PC-3 (cell line): ENCODE results near the gene ST14. TPM values are rescaled to one million over a fixed set of nuclear protein-coding genes. Genes with fewer than 3 reads are reported as not detected.

ENCODE experiments used
- ATAC-seq: fragments of 200-7000 bp; cut with Tn5 transposase; 2 replicates; pipeline ENCODE4 v1.9.1; 2020; ENCODE audit warnings: mild to moderate bottlenecking, moderate library complexity
- BruUV-seq: library from RNA; stranded (reverse); fragments of 400-500 nt; replicated peaks from 2 replicates; lab custom pipeline; 2021; lab: Mats Ljungman, UMichigan
- CTCF ChIA-PET: fragments of 300-600 bp; sonication (Branson Sonifier 250); formaldehyde crosslinking; loops from one replicate; lab custom pipeline; 2022; ENCODE audit warnings: antibody characterized with exemption; lab: Charles Lee
- POLR2A ChIA-PET: fragments of 300-600 bp; sonication (Branson Sonifier 250); formaldehyde crosslinking; loops from one replicate; lab custom pipeline; 2022; ENCODE audit warnings: antibody characterized with exemption; ENCODE audit not compliant: unreplicated experiment; lab: Charles Lee
- DNase-seq: peaks from one replicate; pipeline ENCODE4 v3.0.0-alpha.2; 2015
- H2AFZ ChIP-seq: fragments of 300-600 bp; sonication (generic); 2 replicates; pipeline ENCODE4 v1.6.0; 2016; ENCODE audit warnings: antibody characterized with exemption, low read length
- H3F3A ChIP-seq: fragments of 300-600 bp; sonication (generic); one replicate; pipeline ENCODE4 v1.6.0; 2017; ENCODE audit warnings: antibody characterized with exemption, low read length, control low read depth, mild to moderate bottlenecking; ENCODE audit not compliant: unreplicated experiment
- H3K27ac ChIP-seq: fragments of 300-600 bp; sonication (generic); 2 replicates; pipeline ENCODE4 v1.5.1; 2016; ENCODE audit warnings: mild to moderate bottlenecking, low read length
- H3K27me3 ChIP-seq: fragments of 300-600 bp; sonication (generic); 2 replicates; pipeline ENCODE4 v1.6.1; 2016; ENCODE audit warnings: low read length, mixed read lengths
- H3K36me3 ChIP-seq: fragments of 300-600 bp; sonication (generic); 2 replicates; pipeline ENCODE4 v1.6.1; 2016; ENCODE audit warnings: low read depth, mixed run types, low read length, mixed read lengths
- H3K4me1 ChIP-seq: fragments of 300-600 bp; sonication (generic); 2 replicates; pipeline ENCODE4 v1.5.1; 2016; ENCODE audit warnings: low read length; ENCODE audit not compliant: insufficient read depth
- H3K4me2 ChIP-seq: fragments of 300-600 bp; sonication (generic); 2 replicates; pipeline ENCODE4 v1.6.0; 2016; ENCODE audit warnings: low read length
- H3K4me3 ChIP-seq: fragments of 300-600 bp; sonication (generic); 2 replicates; pipeline ENCODE4 v1.5.1; 2016; ENCODE audit warnings: mild to moderate bottlenecking, low read length, mixed read lengths
- H3K79me2 ChIP-seq: fragments of 300-600 bp; sonication (generic); 2 replicates; pipeline ENCODE4 v1.6.1; 2017; ENCODE audit warnings: low read length, mixed read lengths
- H3K9ac ChIP-seq: fragments of 300-600 bp; sonication (generic); 2 replicates; pipeline ENCODE4 v1.6.0; 2016; ENCODE audit warnings: mild to moderate bottlenecking, low read length
- H3K9me2 ChIP-seq: fragments of 300-600 bp; sonication (generic); replicated peaks from 2 replicates; pipeline ENCODE4 v1.6.1; 2016; ENCODE audit warnings: mixed run types, low read length, mixed read lengths
- H3K9me3 ChIP-seq: fragments of 300-600 bp; sonication (generic); 2 replicates; pipeline ENCODE4 v1.6.1; 2016; ENCODE audit warnings: low read length, mixed read lengths
- H4K20me1 ChIP-seq: fragments of 300-600 bp; sonication (generic); 2 replicates; pipeline ENCODE4 v1.6.1; 2016; ENCODE audit warnings: low read length, mixed read lengths
- EZH2 ChIP-seq: fragments of 300-600 bp; sonication (generic); IDR thresholded peaks from one replicate; pipeline ENCODE4 v1.6.1; 2017; ENCODE audit warnings: antibody characterized with exemption, mild to moderate bottlenecking, low read length; ENCODE audit not compliant: unreplicated experiment
- EZH2phosphoT487 ChIP-seq: fragments of 300-600 bp; sonication (generic); IDR thresholded peaks from 2 replicates; pipeline ENCODE4 v1.6.1; 2018; ENCODE audit warnings: mild to moderate bottlenecking, antibody characterized with exemption, low read length, borderline replicate concordance
- intact Hi-C: fragments of 100-400 bp; cut with micrococcal nuclease; formaldehyde crosslinking; loops from 2 replicates; pipeline ENCODE4 v1.9.0; 2023
- total RNA-seq: library from RNA; depleted of rRNA; stranded (reverse); fragments of >200 nt; gene quantifications from 2 replicates; pipeline ENCODE4 v1.2.3, GENCODE V29; 2014
- TF ChIP-seq, protein P1 (sequence below): fragments of 300-600 bp; sonication (generic); conservative IDR thresholded peaks from 2 replicates; pipeline ENCODE4 v1.5.1; 2017; ENCODE audit warnings: antibody characterized with exemption, low read depth, mild to moderate bottlenecking, low read length

The ST14 gene
- total RNA-seq, 1 experiment from 2014 or later: 231 TPM

DNA sequence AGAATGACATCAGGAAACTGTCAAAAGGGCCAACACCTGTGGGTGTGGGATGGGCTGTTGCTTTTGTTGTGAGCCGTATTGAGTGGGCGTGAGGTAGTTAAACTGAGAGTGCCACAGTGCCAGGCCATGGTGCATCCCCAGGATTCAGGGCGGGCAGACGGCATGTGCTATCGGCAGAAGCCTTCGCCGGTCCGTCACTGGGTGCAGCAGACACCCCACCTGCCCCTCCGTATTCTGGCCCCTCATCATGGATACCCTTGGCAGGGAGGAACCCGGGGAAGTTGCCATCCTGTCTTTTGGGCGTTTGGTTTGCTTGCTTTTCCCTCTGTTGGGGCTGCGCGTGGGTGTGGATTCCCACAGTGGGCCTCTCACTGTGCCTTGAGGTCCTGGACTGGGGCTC lies 27.5 kb downstream of the ST14 start:
- DNase-seq (no peak), ATAC-seq (no peak)
- H3K27ac ChIP-seq: no peak overlapping the region
- no peaks in the 10 kb centered on the region for H3F3A ChIP-seq
- no peaks in the 10 kb centered on the region for H3K27me3 ChIP-seq
- H3K9ac ChIP-seq: no peak overlapping the region
- no peak overlapping the region for H3K4me3 ChIP-seq
- H3K4me2 ChIP-seq: no peak overlapping the region
- POLR2A ChIA-PET: no interaction called here
- TF ChIP-seq, protein P1, sequence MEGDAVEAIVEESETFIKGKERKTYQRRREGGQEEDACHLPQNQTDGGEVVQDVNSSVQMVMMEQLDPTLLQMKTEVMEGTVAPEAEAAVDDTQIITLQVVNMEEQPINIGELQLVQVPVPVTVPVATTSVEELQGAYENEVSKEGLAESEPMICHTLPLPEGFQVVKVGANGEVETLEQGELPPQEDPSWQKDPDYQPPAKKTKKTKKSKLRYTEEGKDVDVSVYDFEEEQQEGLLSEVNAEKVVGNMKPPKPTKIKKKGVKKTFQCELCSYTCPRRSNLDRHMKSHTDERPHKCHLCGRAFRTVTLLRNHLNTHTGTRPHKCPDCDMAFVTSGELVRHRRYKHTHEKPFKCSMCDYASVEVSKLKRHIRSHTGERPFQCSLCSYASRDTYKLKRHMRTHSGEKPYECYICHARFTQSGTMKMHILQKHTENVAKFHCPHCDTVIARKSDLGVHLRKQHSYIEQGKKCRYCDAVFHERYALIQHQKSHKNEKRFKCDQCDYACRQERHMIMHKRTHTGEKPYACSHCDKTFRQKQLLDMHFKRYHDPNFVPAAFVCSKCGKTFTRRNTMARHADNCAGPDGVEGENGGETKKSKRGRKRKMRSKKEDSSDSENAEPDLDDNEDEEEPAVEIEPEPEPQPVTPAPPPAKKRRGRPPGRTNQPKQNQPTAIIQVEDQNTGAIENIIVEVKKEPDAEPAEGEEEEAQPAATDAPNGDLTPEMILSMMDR: no peak
- no peak for TF ChIP-seq EZH2phosphoT487
- TF ChIP-seq EZH2: no peak
- H3K9me3 ChIP-seq: no peaks in the 10 kb centered on the region
- H4K20me1 ChIP-seq: peaks cover 11% of the 10 kb centered on the region
- intact Hi-C loops: no loop called here
- no peak overlapping the region for H2AFZ ChIP-seq
- CTCF ChIA-PET: no interaction called here
- BruUV-seq: no TSS peak
- H3K4me1 ChIP-seq: peaks cover 4% of the 10 kb centered on the region
- peaks cover 8% of the 10 kb centered on the region for H3K36me3 ChIP-seq
- H3K9me2 ChIP-seq: no peaks in the 10 kb centered on the region
- H3K79me2 ChIP-seq: peaks cover 60% of the 10 kb centered on the region

GRCh38 chr11:130188047-130188446 lies 28.5 kb downstream of the ST14 start:
- CTCF ChIA-PET: no interaction called here
- H4K20me1 ChIP-seq: 0 out of 2 replicates have a peak, but pooled peaks cover 8% of the 10 kb centered on the region
- POLR2A ChIA-PET: no interaction called here
- H3K27ac ChIP-seq: no peak overlapping the region
- intact Hi-C loops: no loop called here
- no peaks in the 10 kb centered on the region for H3K9me2 ChIP-seq
- H3K4me2 ChIP-seq: no peak overlapping the region
- H3K27me3 ChIP-seq: no peaks in the 10 kb centered on the region
- H3F3A ChIP-seq: no peaks in the 10 kb centered on the region
- TF ChIP-seq EZH2 (no peak), EZH2phosphoT487 (no peak)
- TF ChIP-seq, protein P1: no peak
- H2AFZ ChIP-seq: no peak overlapping the region
- H3K9me3 ChIP-seq: no peaks in the 10 kb centered on the region
- DNase-seq (no peak), ATAC-seq (no peak)
- no TSS peak for BruUV-seq
- peaks cover 50% of the 10 kb centered on the region for H3K79me2 ChIP-seq
- H3K4me1 ChIP-seq: no peaks in the 10 kb centered on the region
- H3K4me3 ChIP-seq: no peak overlapping the region
- no peak overlapping the region for H3K9ac ChIP-seq
- H3K36me3 ChIP-seq: peaks cover 8% of the 10 kb centered on the region

DNA sequence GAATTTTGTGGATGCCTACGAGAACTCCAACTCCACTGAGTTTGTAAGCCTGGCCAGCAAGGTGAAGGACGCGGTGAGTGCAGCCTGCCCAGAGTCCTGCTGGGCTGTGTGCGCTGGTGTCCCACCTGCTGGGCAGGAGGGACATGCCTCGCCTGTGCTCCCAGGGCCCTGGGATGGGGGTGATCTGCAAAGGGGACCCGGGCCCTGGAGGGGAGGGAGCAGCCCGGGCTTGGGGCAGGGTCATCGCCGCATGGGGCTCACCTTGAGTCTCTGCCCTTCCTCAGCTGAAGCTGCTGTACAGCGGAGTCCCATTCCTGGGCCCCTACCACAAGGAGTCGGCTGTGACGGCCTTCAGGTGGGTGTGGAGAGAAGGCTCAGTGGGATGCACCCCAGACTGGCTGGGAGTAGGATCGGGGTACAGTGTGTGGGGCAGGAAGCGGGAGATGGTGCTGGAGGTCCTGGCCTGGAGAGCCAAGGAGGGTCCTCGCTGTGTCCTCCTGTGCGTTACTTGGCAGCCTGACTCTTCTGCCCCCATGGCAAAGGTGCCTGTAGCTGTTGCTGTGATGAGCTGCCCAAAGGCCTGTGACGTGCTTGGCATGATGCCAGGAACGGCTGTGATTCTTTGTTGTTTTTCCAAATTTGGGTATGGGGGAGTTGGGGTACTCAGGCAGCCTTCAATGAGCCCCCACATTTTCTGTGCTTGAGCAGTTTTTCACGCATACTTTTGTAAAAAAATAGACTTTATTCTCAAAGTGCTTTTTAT lies 29.2 kb downstream of the ST14 start:
- Histone ChIP-seq H4K20me1 (0 out of 2 replicates have a peak, but pooled peaks cover 8% of the 10 kb centered on the region), H3K27me3 (no peaks in the 10 kb centered on the region), H3K9ac (no peak overlapping the region), H3K27ac (no peak overlapping the region), H3K4me3 (no peak overlapping the region), H3K9me2 (no peaks in the 10 kb centered on the region), H3F3A (no peaks in the 10 kb centered on the region), H3K36me3 (peaks cover 7% of the 10 kb centered on the region), H3K4me2 (no peak overlapping the region), H3K4me1 (no peaks in the 10 kb centered on the region), H3K9me3 (no peaks in the 10 kb centered on the region), H2AFZ (no peak overlapping the region), H3K79me2 (peaks cover 43% of the 10 kb centered on the region)
- POLR2A ChIA-PET: no interaction called here
- intact Hi-C loops: no loop called here
- DNase-seq (no peak), ATAC-seq (no peak)
- no TSS peak for BruUV-seq
- TF ChIP-seq EZH2phosphoT487 (no peak), EZH2 (no peak)
- TF ChIP-seq, protein P1: no peak
- CTCF ChIA-PET: no interaction called here
